H1 (cell line): Measurements from ENCODE around the gene GRIK4. TPM values are rescaled to one million over a fixed set of nuclear protein-coding genes. Genes with fewer than 3 reads are reported as not detected.

Source experiments
- CTCF ChIA-PET: fragments of 300-600 bp; sonication (Branson Sonifier 250); formaldehyde crosslinking; loops from one replicate; lab custom pipeline; 2021; ENCODE audit not compliant: partially characterized antibody; lab: Charles Lee
- POLR2A ChIA-PET: fragments of 300-600 bp; sonication (Branson Sonifier 250); formaldehyde crosslinking; loops from one replicate; lab custom pipeline; 2021; ENCODE audit warnings: inconsistent platforms; ENCODE audit not compliant: partially characterized antibody; lab: Charles Lee
- DNase-seq, 2 experiments: peaks; one replicate each; pipeline versions ENCODE4 v3.0.0 to v3.0.0-alpha.2; 2010 to 2022; ENCODE audit warnings: low spot score in 2 of 2, low read depth in 1 of 2, mixed read lengths in 1 of 2
- FAIRE-seq: peaks from 2 replicates; lab custom pipeline; 2011; peaks lifted over from hg19 to GRCh38; lab: Jason Lieb, UNC
- H2AFZ ChIP-seq: 2 replicates; pipeline ENCODE4 v1.8.1; 2012; ENCODE audit warnings: low read length, inconsistent platforms
- H2AK5ac ChIP-seq: 2 replicates; pipeline ENCODE4 v1.6.1; 2013; ENCODE audit warnings: low read depth, low read length
- H2BK120ac ChIP-seq: replicated peaks from 2 replicates; pipeline ENCODE3; 2013; ENCODE audit warnings: low read depth, low read length, inconsistent platforms
- H2BK12ac ChIP-seq: 2 replicates; pipeline ENCODE4 v1.6.1; 2013; ENCODE audit warnings: low read depth, low read length
- H2BK15ac ChIP-seq: 2 replicates; pipeline ENCODE4 v1.6.1; 2013; ENCODE audit warnings: low read length
- H2BK20ac ChIP-seq: 2 replicates; pipeline ENCODE4 v1.6.1; 2013; ENCODE audit warnings: low read length
- H2BK5ac ChIP-seq: 2 replicates; pipeline ENCODE4 v1.6.1; 2013; ENCODE audit warnings: low read depth, low read length
- H3K14ac ChIP-seq: 2 replicates; pipeline ENCODE4 v1.6.1; 2013; ENCODE audit warnings: inconsistent platforms; ENCODE audit not compliant: insufficient read length
- H3K18ac ChIP-seq: 2 replicates; pipeline ENCODE4 v1.6.1; 2013; ENCODE audit warnings: low read length; ENCODE audit errors: extremely low read depth
- H3K23ac ChIP-seq: 2 replicates; pipeline ENCODE4 v1.6.1; 2013; ENCODE audit warnings: inconsistent platforms; ENCODE audit not compliant: insufficient read length
- H3K23me2 ChIP-seq: 2 replicates; pipeline ENCODE4 v1.6.1; 2013; ENCODE audit warnings: low read depth, low read length
- H3K27ac ChIP-seq: 2 replicates; pipeline ENCODE4 v1.6.1; 2011; ENCODE audit warnings: low read depth, low read length, inconsistent platforms
- H3K27me3 ChIP-seq, 4 experiments: replicated peaks in 1 of 4; 1 replicate in 1 of 4; 2 replicates in 3 of 4; pipeline versions ENCODE4 v1.6.1 to v1.8.1; 2011 to 2013; ENCODE audit warnings: low read length in 3 of 4, mild to moderate bottlenecking in 3 of 4, inconsistent platforms in 2 of 4, mixed read lengths in 2 of 4, moderate library complexity in 1 of 4; ENCODE audit not compliant: control insufficient read depth in 3 of 4, insufficient read depth in 3 of 4; ENCODE audit errors: extremely low read depth in 1 of 4
- H3K36me3 ChIP-seq, 4 experiments: 2 replicates each; pipeline versions ENCODE4 v1.6.1 to v1.8.1; 2011 to 2013; ENCODE audit warnings: mild to moderate bottlenecking in 4 of 4, low read length in 3 of 4, moderate library complexity in 2 of 4, control low read depth in 1 of 4, inconsistent platforms in 1 of 4; ENCODE audit not compliant: insufficient read depth in 4 of 4, control insufficient read depth in 2 of 4
- H3K4ac ChIP-seq: replicated peaks from 2 replicates; pipeline ENCODE3; 2013; ENCODE audit warnings: low read length, low read depth, mixed read lengths, inconsistent platforms; ENCODE audit not compliant: insufficient read length
- H3K4me1 ChIP-seq, 4 experiments: replicated peaks in 1 of 4; 1 replicate in 1 of 4; 2 replicates in 3 of 4; pipeline versions ENCODE4 v1.6.1 to v1.8.1; 2011 to 2013; ENCODE audit warnings: low read length in 3 of 4, inconsistent platforms in 2 of 4, mixed read lengths in 1 of 4; ENCODE audit not compliant: insufficient read depth in 4 of 4, control insufficient read depth in 3 of 4
- H3K4me2 ChIP-seq, 2 experiments: 2 replicates each; pipeline versions ENCODE4 v1.6.1 to v1.8.1; 2011 to 2013; ENCODE audit warnings: low read depth in 2 of 2, low read length in 2 of 2, control low read depth in 1 of 2, inconsistent platforms in 1 of 2, mild to moderate bottlenecking in 1 of 2; ENCODE audit not compliant: insufficient read depth in 1 of 2
- H3K4me3 ChIP-seq, 4 experiments: fragments of 200-600, 300-600 bp in 1 of 4; sonication (generic), shearing (Covaris generic), sonication (Bioruptor Twin) in 1 of 4; 2 replicates each; pipeline versions ENCODE4 v1.5.1 to v1.8.1; 2011 to 2016; ENCODE audit warnings: low read length in 4 of 4, low read depth in 3 of 4, control low read depth in 2 of 4, inconsistent platforms in 2 of 4, mild to moderate bottlenecking in 2 of 4, mixed read lengths in 1 of 4, moderate library complexity in 1 of 4; ENCODE audit not compliant: insufficient read depth in 2 of 4; ENCODE audit errors: extremely low read depth in 1 of 4
- H3K56ac ChIP-seq: replicated peaks from 2 replicates; pipeline ENCODE3; 2013; ENCODE audit warnings: low read depth, mild to moderate bottlenecking, mixed read lengths, low read length, inconsistent platforms; ENCODE audit not compliant: insufficient read length
- H3K79me1 ChIP-seq: 2 replicates; pipeline ENCODE4 v1.6.1; 2013; ENCODE audit warnings: low read depth, low read length, control low read depth
- H3K79me2 ChIP-seq, 2 experiments: 2 replicates each; pipeline versions ENCODE4 v1.6.1 to v1.8.1; 2012 to 2013; ENCODE audit warnings: low read length in 2 of 2, mild to moderate bottlenecking in 2 of 2, inconsistent platforms in 1 of 2; ENCODE audit not compliant: insufficient read depth in 2 of 2, control insufficient read depth in 1 of 2
- H3K9ac ChIP-seq, 4 experiments: replicated peaks in 1 of 4; 1 replicate in 1 of 4; 2 replicates in 3 of 4; pipeline versions ENCODE4 v1.6.1 to v1.8.1; 2011 to 2013; ENCODE audit warnings: low read depth in 3 of 4, low read length in 3 of 4, control low read depth in 2 of 4, mild to moderate bottlenecking in 2 of 4, moderate library complexity in 2 of 4, inconsistent platforms in 1 of 4; ENCODE audit errors: extremely low read depth in 1 of 4
- H3K9me3 ChIP-seq, 2 experiments: 2 replicates each; pipeline versions ENCODE4 v1.6.1 to v1.8.1; 2012 to 2013; ENCODE audit warnings: mild to moderate bottlenecking in 2 of 2, moderate library complexity in 2 of 2, control low read depth in 1 of 2, inconsistent platforms in 1 of 2, low read depth in 1 of 2, low read length in 1 of 2, mixed read lengths in 1 of 2; ENCODE audit not compliant: insufficient read depth in 2 of 2
- H4K20me1 ChIP-seq, 2 experiments: replicated peaks in 1 of 2; 2 replicates each; pipeline versions ENCODE3 to v1.8.1; 2011 to 2013; ENCODE audit warnings: inconsistent platforms in 2 of 2, low read length in 2 of 2, mild to moderate bottlenecking in 1 of 2; ENCODE audit not compliant: insufficient read depth in 2 of 2, control insufficient read depth in 1 of 2
- H4K5ac ChIP-seq: 2 replicates; pipeline ENCODE4 v1.6.1; 2013; ENCODE audit warnings: low read length, low read depth, mixed read lengths, inconsistent platforms; ENCODE audit not compliant: insufficient read length
- H4K8ac ChIP-seq: 2 replicates; pipeline ENCODE4 v1.8.0; 2013; ENCODE audit warnings: mild to moderate bottlenecking, moderate library complexity, low read length, inconsistent platforms; ENCODE audit not compliant: insufficient read depth; ENCODE audit errors: extremely low read depth
- H4K91ac ChIP-seq: replicated peaks from 2 replicates; pipeline ENCODE3; 2013; ENCODE audit warnings: low read length, mixed read lengths, inconsistent platforms; ENCODE audit not compliant: insufficient read length
- CBX8 ChIP-seq: fragments of 300-800, 300-1000 bp; sonication (generic); IDR thresholded peaks from 2 replicates; pipeline ENCODE4 v1.7.1; 2016; ENCODE audit warnings: low read depth, low read length, borderline replicate concordance
- CHD2 ChIP-seq: IDR thresholded peaks from 2 replicates; pipeline ENCODE4 v1.6.1; 2012; ENCODE audit warnings: low read length, improper control_type of control experiment
- MAFK ChIP-seq: IDR thresholded peaks from 2 replicates; pipeline ENCODE4 v1.6.1; 2012; ENCODE audit warnings: low read depth, mild to moderate bottlenecking, improper control_type of control experiment, low read length
- SAP30 ChIP-seq: fragments of 300-600 bp; sonication (generic); IDR thresholded peaks from 2 replicates; pipeline ENCODE4 v1.7.1; 2012; ENCODE audit warnings: low read length, moderate library complexity, mild to moderate bottlenecking, inconsistent platforms; ENCODE audit not compliant: insufficient read depth, insufficient replicate concordance
- WGBS, 2 experiments: shearing (Covaris generic) in 1 of 2; methylation state at CpG; one replicate each; pipeline versions ENCODE4 v1.1.6 to v1.1.7; 2013 to 2015; ENCODE audit warnings: low lambda C conversion rate in 2 of 2, mixed read lengths in 2 of 2, inconsistent platforms in 1 of 2, low coverage in 1 of 2, missing lambda C conversion rate in 1 of 2; ENCODE audit not compliant: insufficient replicate concordance in 2 of 2, insufficient coverage in 1 of 2, insufficient read length in 1 of 2; ENCODE audit errors: extremely low coverage in 1 of 2, missing lambda C conversion rate in 1 of 2; 5-methylcytosine and 5-hydroxymethylcytosine counted together
- polyA plus RNA-seq, 7 experiments: library from polyadenylated mRNA; depleted of rRNA in 3 of 7; stranded (reverse) in 5 of 7; unstranded in 2 of 7; fragments of >200 nt in 5 of 7; fragments of 200-250 nt in 2 of 7; gene quantifications; 1 replicate in 5 of 7; 2 replicates in 1 of 7; 4 replicates in 1 of 7; pipeline versions ENCODE4 v1.2.1 to v1.2.3, GENCODE V29; 2011 to 2013; ENCODE audit warnings: missing spikeins in 2 of 7, mixed read lengths in 2 of 7
- total RNA-seq: library from RNA; stranded (reverse); fragmentation: NEBNext Ultra II Directional; extraction: Animal tissue kit (Norgen Biotek cat#: 25700); gene quantifications from 2 replicates; pipeline ENCODE4 v1.2.1, GENCODE V29; 2021
- TF ChIP-seq, protein P1 (sequence below): IDR thresholded peaks from 2 replicates; pipeline ENCODE4 v1.6.1; 2012; ENCODE audit warnings: inconsistent platforms
- TF ChIP-seq, protein P2 (sequence below), 3 experiments: IDR thresholded peaks; 1 replicate in 2 of 3; 2 replicates in 1 of 3; pipeline versions ENCODE4 v1.5.1 to v1.6.1; 2011; ENCODE audit warnings: low read length in 3 of 3, mild to moderate bottlenecking in 3 of 3, inconsistent platforms in 2 of 3, low read depth in 1 of 3, moderate library complexity in 1 of 3; ENCODE audit not compliant: insufficient read depth in 1 of 3; ENCODE audit errors: control extremely low read depth in 1 of 3

GRIK4 gene
- total and polyA plus RNA-seq, 2 of the 8 experiments (the other 6 are each of a cell fraction or from before 2014, with no cell fraction given), result 1.2 to 2.9 TPM

DNA sequence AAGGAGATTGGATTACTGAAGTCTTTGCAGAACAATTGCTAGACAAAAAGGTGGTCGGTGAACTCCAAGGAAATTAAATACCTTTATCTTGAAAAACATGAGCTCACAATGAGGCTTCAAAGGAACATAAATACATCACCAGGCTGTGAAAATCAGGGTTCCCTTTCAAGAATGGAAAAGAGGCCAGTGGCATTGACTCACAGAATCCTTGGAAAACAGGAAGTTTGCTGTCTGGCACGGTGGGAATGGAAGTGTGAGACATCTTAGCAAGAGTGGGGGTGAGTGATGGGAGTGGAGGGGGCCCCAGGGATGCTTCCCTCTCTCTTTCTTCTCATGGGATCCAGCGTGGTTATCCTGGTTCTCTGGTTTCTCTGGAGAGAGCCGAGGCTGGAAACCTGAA, 463.4 kb downstream of the GRIK4 start:
- Histone ChIP-seq H3K4me3 (no peak overlapping the region), H3K56ac (no peak overlapping the region), H3K23me2 (no peaks in the 10 kb centered on the region; the same call in 1 of the 2 replicates), H3K9me3 (no peaks in the 10 kb centered on the region), H2BK12ac (no peak overlapping the region), H3K4me1 (no peaks in the 10 kb centered on the region), H3K79me1 (no peaks in the 10 kb centered on the region), H3K36me3 (no peaks in the 10 kb centered on the region), H2AFZ (no peak overlapping the region), H2BK15ac (no peak overlapping the region), H3K27ac (no peak overlapping the region), H3K23ac (no peak overlapping the region), H4K20me1 (no peaks in the 10 kb centered on the region), H3K4ac (no peak overlapping the region), H3K27me3 (no peaks in the 10 kb centered on the region), H3K14ac (no peak overlapping the region), H2BK120ac (no peak overlapping the region), H3K18ac (no peak overlapping the region), H3K79me2 (no peaks in the 10 kb centered on the region), H4K91ac (no peak overlapping the region), H2BK20ac (no peak overlapping the region), H3K9ac (no peak overlapping the region), H3K4me2 (no peak overlapping the region), H2AK5ac (no peak overlapping the region), H4K8ac (no peak overlapping the region), H4K5ac (no peak overlapping the region), H2BK5ac (no peak overlapping the region)
- no peak for FAIRE-seq
- DNase-seq, result no peak
- CTCF ChIA-PET, result interaction anchor here (0.6 to 2.1 kb wide), 6 partner anchors 9 to 290 kb away, joined by 3 to 10 read pairs (median 5); no protein-coding TSS in a partner anchor
- WGBS, 2 experiments, result 64% methylated on average over 4 of the region's 4 CpGs; no CpG with 5 or more reads in 1 of the 2 experiments
- POLR2A ChIA-PET, result no interaction called here
- TF ChIP-seq CBX8, result no peak
- no peak for TF ChIP-seq MAFK
- TF ChIP-seq SAP30, result no peak
- TF ChIP-seq, protein P1, sequence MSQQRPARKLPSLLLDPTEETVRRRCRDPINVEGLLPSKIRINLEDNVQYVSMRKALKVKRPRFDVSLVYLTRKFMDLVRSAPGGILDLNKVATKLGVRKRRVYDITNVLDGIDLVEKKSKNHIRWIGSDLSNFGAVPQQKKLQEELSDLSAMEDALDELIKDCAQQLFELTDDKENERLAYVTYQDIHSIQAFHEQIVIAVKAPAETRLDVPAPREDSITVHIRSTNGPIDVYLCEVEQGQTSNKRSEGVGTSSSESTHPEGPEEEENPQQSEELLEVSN, result no peak
- no peak for TF ChIP-seq CHD2
- TF ChIP-seq, protein P2, sequence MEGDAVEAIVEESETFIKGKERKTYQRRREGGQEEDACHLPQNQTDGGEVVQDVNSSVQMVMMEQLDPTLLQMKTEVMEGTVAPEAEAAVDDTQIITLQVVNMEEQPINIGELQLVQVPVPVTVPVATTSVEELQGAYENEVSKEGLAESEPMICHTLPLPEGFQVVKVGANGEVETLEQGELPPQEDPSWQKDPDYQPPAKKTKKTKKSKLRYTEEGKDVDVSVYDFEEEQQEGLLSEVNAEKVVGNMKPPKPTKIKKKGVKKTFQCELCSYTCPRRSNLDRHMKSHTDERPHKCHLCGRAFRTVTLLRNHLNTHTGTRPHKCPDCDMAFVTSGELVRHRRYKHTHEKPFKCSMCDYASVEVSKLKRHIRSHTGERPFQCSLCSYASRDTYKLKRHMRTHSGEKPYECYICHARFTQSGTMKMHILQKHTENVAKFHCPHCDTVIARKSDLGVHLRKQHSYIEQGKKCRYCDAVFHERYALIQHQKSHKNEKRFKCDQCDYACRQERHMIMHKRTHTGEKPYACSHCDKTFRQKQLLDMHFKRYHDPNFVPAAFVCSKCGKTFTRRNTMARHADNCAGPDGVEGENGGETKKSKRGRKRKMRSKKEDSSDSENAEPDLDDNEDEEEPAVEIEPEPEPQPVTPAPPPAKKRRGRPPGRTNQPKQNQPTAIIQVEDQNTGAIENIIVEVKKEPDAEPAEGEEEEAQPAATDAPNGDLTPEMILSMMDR (IDR thresholded peaks at IDR 0.05; ENCODE audit: control extremely low read depth in 1 of 3, insufficient read depth in 1 of 3, low read depth in 1 of 3, low read length in 3 of 3), result no peak
